Measurements from ENCODE around the gene THPO.

- no peak for TF ChIP-seq ZC3H10 (CRISPR knock-in tag; IDR thresholded peaks at IDR 0.05)
- TF ChIP-seq ESRRG (CRISPR knock-in tag; IDR thresholded peaks at IDR 0.05) = no peak
- no peak for TF ChIP-seq ZNF565 (CRISPR knock-in tag; conservative IDR thresholded peaks at IDR 0.05; ENCODE audit: low read depth)
- no peak for TF ChIP-seq CREB5 (CRISPR knock-in tag; IDR thresholded peaks at IDR 0.05; ENCODE audit: low read depth)
- TF ChIP-seq RARB (CRISPR knock-in tag; IDR thresholded peaks at IDR 0.05) = no peak
- TF ChIP-seq PATZ1 (CRISPR knock-in tag; IDR thresholded peaks at IDR 0.05; ENCODE audit: borderline replicate concordance) = no peak
- no peak for TF ChIP-seq CSDC2 (CRISPR knock-in tag; IDR thresholded peaks at IDR 0.05)
- no peak for TF ChIP-seq TSHZ2 (CRISPR knock-in tag; IDR thresholded peaks at IDR 0.05)
- no peak for TF ChIP-seq ISL1 (CRISPR knock-in tag; IDR thresholded peaks at IDR 0.05)
- no peak for TF ChIP-seq SNAI2 (CRISPR knock-in tag; IDR thresholded peaks at IDR 0.05)
Observed at GRCh38 chr3:184334470-184335158, 43.4 kb downstream of the THPO start.

Measured in SK-N-SH treated with all-trans-retinoic acid at 6 μM for 48 hours (cell line).